Measurements from ENCODE around the gene TXLNG. TPM values are rescaled to one million over a fixed set of nuclear protein-coding genes. Genes with fewer than 3 reads are reported as not detected.

The TXLNG gene
- total RNA-seq, 1 donor from 2014 or later, result 12.3 TPM

GRCh38 chrX:16883487-16883804 lies 97.2 kb downstream of the TXLNG start:
- no peak for DNase-seq (ENCODE audit: low read depth)
- no peak for TF ChIP-seq CTCF (conservative IDR thresholded peaks at IDR 0.05; ENCODE audit: low read depth, low read length)
- H3K4me3 ChIP-seq (ENCODE audit: low read depth, low read length), result no peak overlapping the region

GRCh38 chrX:16885628-16886027 lies 99.4 kb downstream of the TXLNG start:
- no peak for DNase-seq (ENCODE audit: low read depth)
- TF ChIP-seq CTCF (conservative IDR thresholded peaks at IDR 0.05; ENCODE audit: low read depth, low read length), result no peak
- H3K4me3 ChIP-seq (ENCODE audit: low read depth, low read length), result no peak overlapping the region

GRCh38 chrX:16892504-16893362 lies 106.5 kb downstream of the TXLNG start:
- TF ChIP-seq CTCF (conservative IDR thresholded peaks at IDR 0.05; ENCODE audit: low read depth, low read length), result peak; percentile 82
- H3K4me3 ChIP-seq (ENCODE audit: low read depth, low read length), result no peak overlapping the region
- DNase-seq (ENCODE audit: low read depth), result no peak

Other genes starting within 250 kb of the TXLNG start
- gene S100G, start 136.3 kb upstream of the TXLNG start, total RNA-seq, result not detected in 2 replicates
- gene CTPS2, start 73.8 kb upstream of the TXLNG start, total RNA-seq, result 16.4 and 17.9 TPM in 2 replicates
- gene SYAP1, start 66.9 kb upstream of the TXLNG start, total RNA-seq, result 24.0 and 25.5 TPM in 2 replicates
- 149 and 150 TPM in 2 replicates for gene RBBP7, start 83.9 kb downstream of the TXLNG start, total RNA-seq
- gene REPS2, start 160.2 kb downstream of the TXLNG start, total RNA-seq, result 0.72 and 1.7 TPM in 2 replicates

Data from epithelial cell of proximal tubule (primary cell).